CD8-positive, alpha-beta memory T cell (primary cell): ENCODE data around the gene JUP. TPM values are rescaled to one million over a fixed set of nuclear protein-coding genes. Genes with fewer than 3 reads are reported as not detected.
A peak's percentile ranks its signal among the peaks of the same experiment; 100 is the strongest.

Experiments used
- CTCF ChIA-PET: fragments of 350-600 bp; sonication (Branson Sonifier 250); formaldehyde crosslinking; loops from one replicate; lab custom pipeline; 2021; ENCODE audit warnings: antibody characterized with exemption; lab: Charles Lee
- POLR2A ChIA-PET: fragments of 350-600 bp; sonication (Branson Sonifier 250); formaldehyde crosslinking; loops from one replicate; lab custom pipeline; 2021; ENCODE audit warnings: antibody characterized with exemption; lab: Charles Lee
- DNase-seq, 5 donors: peaks; one replicate each; pipeline versions ENCODE4 v3.0.0 to v3.0.0-alpha.2; 2020 to 2022; ENCODE audit warnings: mixed read lengths in 1 of 5
- H3K27ac ChIP-seq: one replicate; pipeline ENCODE4 v1.7.0; 2013; ENCODE audit warnings: low read depth, mild to moderate bottlenecking, low read length, moderate library complexity
- H3K27me3 ChIP-seq: 2 replicates; pipeline ENCODE4 v1.7.0; 2013; ENCODE audit warnings: low read length, mild to moderate bottlenecking; ENCODE audit not compliant: insufficient read depth, poor library complexity, severe bottlenecking
- H3K36me3 ChIP-seq: 2 replicates; pipeline ENCODE4 v1.7.0; 2013; ENCODE audit warnings: mild to moderate bottlenecking, low read length, moderate library complexity; ENCODE audit not compliant: insufficient read depth
- H3K4me1 ChIP-seq: 2 replicates; pipeline ENCODE4 v1.7.0; 2013; ENCODE audit warnings: mild to moderate bottlenecking, low read length, moderate library complexity; ENCODE audit not compliant: insufficient read depth
- H3K4me3 ChIP-seq: 2 replicates; pipeline ENCODE4 v1.7.0; 2013; ENCODE audit warnings: mild to moderate bottlenecking, low read length
- H3K9me3 ChIP-seq: 2 replicates; pipeline ENCODE4 v1.7.0; 2013; ENCODE audit warnings: mild to moderate bottlenecking, low read length
- H3K27ac Mint-ChIP-seq, 8 donors: one replicate each; pipeline ENCODE4 v1.8.0; 2020 to 2021; ENCODE audit warnings: mixed read lengths in 8 of 8, mild to moderate bottlenecking in 6 of 8, inconsistent platforms in 3 of 8, moderate library complexity in 3 of 8
- H3K27me3 Mint-ChIP-seq, 2 donors: one replicate each; pipeline ENCODE4 v1.8.0; 2020 to 2021; ENCODE audit warnings: mixed read lengths in 2 of 2, mild to moderate bottlenecking in 1 of 2, moderate library complexity in 1 of 2
- H3K36me3 Mint-ChIP-seq, 3 donors: one replicate each; pipeline ENCODE4 v1.8.0; 2020 to 2021; ENCODE audit warnings: mixed read lengths in 3 of 3, inconsistent platforms in 1 of 3, mild to moderate bottlenecking in 1 of 3
- H3K4me1 Mint-ChIP-seq, 3 donors: one replicate each; pipeline ENCODE4 v1.8.0; 2020 to 2021; ENCODE audit warnings: mixed read lengths in 3 of 3, inconsistent platforms in 1 of 3, mild to moderate bottlenecking in 1 of 3
- H3K4me3 Mint-ChIP-seq, 7 donors: one replicate each; pipeline ENCODE4 v1.8.0; 2020 to 2021; ENCODE audit warnings: mixed read lengths in 7 of 7, mild to moderate bottlenecking in 6 of 7, moderate library complexity in 4 of 7, inconsistent platforms in 2 of 7
- H3K9me3 Mint-ChIP-seq, 5 donors: one replicate each; pipeline ENCODE4 v1.8.0; 2020 to 2022; ENCODE audit warnings: mixed read lengths in 5 of 5, mild to moderate bottlenecking in 3 of 5, moderate library complexity in 2 of 5, inconsistent platforms in 1 of 5
- polyA plus RNA-seq: library from polyadenylated mRNA; unstranded; fragments of 300-500 nt; fragmentation: Illumina TruSeq; gene quantifications from one replicate; pipeline ENCODE4 v1.2.3, GENCODE V29; 2021
- total RNA-seq, 2 experiments: library from RNA; stranded (reverse); gene quantifications; one replicate each; pipeline ENCODE4 v1.2.3, GENCODE V29; 2021

Gene JUP
- total and polyA plus RNA-seq, 3 experiments from 2014 or later: 0.33 to 0.35 TPM; not detected in 1

- Histone ChIP-seq H3K9me3 (no peaks in the 10 kb centered on the region), H3K27me3 (no peaks in the 10 kb centered on the region), H3K27ac (no peak overlapping the region), H3K4me3 (no peak overlapping the region), H3K4me1 (no peaks in the 10 kb centered on the region), H3K36me3 (no peaks in the 10 kb centered on the region)
- ChIA-PET CTCF (no interaction called here), POLR2A (no interaction called here)
- Mint-ChIP-seq H3K27me3 (peaks cover 2 to 10% of the 10 kb centered on the region in 2 donors), H3K36me3 (no peaks in the 10 kb centered on the region), H3K4me1 (peaks cover 0 to 4% (median 0%) of the 10 kb centered on the region in 3 donors), H3K9me3 (no peaks in the 10 kb centered on the region), H3K27ac (no peak overlapping the region), H3K4me3 (no peak overlapping the region)
- no peak for DNase-seq
Observed at GRCh38 chr17:41794540-41794975, 8.0 kb upstream of the JUP start.

GRCh38 chr17:41793784-41794539, 7.5 kb upstream of the JUP start:
- Mint-ChIP-seq H3K9me3 (no peaks in the 10 kb centered on the region), H3K4me1 (peaks cover 0 to 6% (median 0%) of the 10 kb centered on the region in 3 donors), H3K4me3 (no peak overlapping the region), H3K27ac (no peak overlapping the region), H3K27me3 (peaks cover 2 to 8% of the 10 kb centered on the region in 2 donors), H3K36me3 (no peaks in the 10 kb centered on the region)
- peak overlapping the region; percentile 67 for H3K27ac ChIP-seq
- H3K4me3 ChIP-seq: no peak overlapping the region
- no peaks in the 10 kb centered on the region for H3K27me3 ChIP-seq
- no peaks in the 10 kb centered on the region for H3K4me1 ChIP-seq
- ChIA-PET CTCF (no interaction called here), POLR2A (no interaction called here)
- H3K9me3 ChIP-seq: no peaks in the 10 kb centered on the region
- H3K36me3 ChIP-seq: no peaks in the 10 kb centered on the region
- DNase-seq: no peak

- Histone ChIP-seq H3K9me3 (no peaks in the 10 kb centered on the region), H3K4me3 (no peak overlapping the region), H3K27me3 (no peaks in the 10 kb centered on the region), H3K4me1 (no peaks in the 10 kb centered on the region), H3K36me3 (no peaks in the 10 kb centered on the region), H3K27ac (peak overlapping the region; percentile 67)
- Mint-ChIP-seq H3K27ac (no peak overlapping the region), H3K4me1 (peaks cover 0 to 12% (median 2%) of the 10 kb centered on the region in 3 donors), H3K36me3 (no peaks in the 10 kb centered on the region), H3K4me3 (no peak overlapping the region), H3K9me3 (no peaks in the 10 kb centered on the region), H3K27me3 (peaks cover 4 to 8% of the 10 kb centered on the region in 2 donors)
- DNase-seq: no peak
- ChIA-PET POLR2A (no interaction called here), CTCF (interaction anchor here (1.2 kb wide), 1 partner anchor 9 kb away, joined by 3 read pairs; no protein-coding TSS in a partner anchor)
Observed at GRCh38 chr17:41792845-41793783, 6.6 kb upstream of the JUP start.

GRCh38 chr17:41787021-41787418, 509 bp upstream of the JUP start:
- peaks cover 16% of the 10 kb centered on the region for H3K4me1 ChIP-seq
- no peak overlapping the region for H3K27ac ChIP-seq
- H3K9me3 ChIP-seq: no peaks in the 10 kb centered on the region
- ChIA-PET POLR2A (no interaction called here), CTCF (interaction anchor here (1.0 to 1.5 kb wide), 4 partner anchors 15 to 179 kb away, joined by 3 to 4 read pairs (median 3); no protein-coding TSS in a partner anchor)
- peak overlapping the region; percentile 69 to 88 (median 76) for H3K4me3 Mint-ChIP-seq
- H3K9me3 Mint-ChIP-seq: peaks cover 0 to 2% (median 0%) of the 10 kb centered on the region in 5 donors
- H3K4me1 Mint-ChIP-seq: peaks cover 9 to 39% (median 14%) of the 10 kb centered on the region in 3 donors
- H3K36me3 Mint-ChIP-seq: no peaks in the 10 kb centered on the region
- no peaks in the 10 kb centered on the region for H3K36me3 ChIP-seq
- peak overlapping the region in 2 of 8 donors; percentile 17 to 61 for H3K27ac Mint-ChIP-seq
- H3K27me3 ChIP-seq: peaks cover 15% of the 10 kb centered on the region
- H3K27me3 Mint-ChIP-seq: peaks cover 18 to 44% of the 10 kb centered on the region in 2 donors
- H3K4me3 ChIP-seq: no peak overlapping the region
- DNase-seq: no peak

GRCh38 chr17:41785859-41786226, 668 bp downstream of the JUP start:
- peaks cover 20 to 47% of the 10 kb centered on the region in 2 donors for H3K27me3 Mint-ChIP-seq
- peaks cover 9 to 39% (median 14%) of the 10 kb centered on the region in 3 donors for H3K4me1 Mint-ChIP-seq
- H3K27ac ChIP-seq: peak overlapping the region; percentile 51
- no peaks in the 10 kb centered on the region for H3K36me3 ChIP-seq
- no peak overlapping the region for H3K27ac Mint-ChIP-seq
- POLR2A ChIA-PET: no interaction called here
- no peak for DNase-seq
- H3K9me3 Mint-ChIP-seq: peaks cover 0 to 2% (median 0%) of the 10 kb centered on the region in 5 donors
- CTCF ChIA-PET: interaction anchor here (0.7 to 1.6 kb wide), 5 partner anchors 8 to 180 kb away, joined by 3 to 4 read pairs (median 4); no protein-coding TSS in a partner anchor
- no peaks in the 10 kb centered on the region for H3K36me3 Mint-ChIP-seq
- H3K4me1 ChIP-seq: peaks cover 16% of the 10 kb centered on the region
- peak overlapping the region; percentile 42 to 85 (median 63) for H3K4me3 Mint-ChIP-seq
- H3K9me3 ChIP-seq: no peaks in the 10 kb centered on the region
- peaks cover 15% of the 10 kb centered on the region for H3K27me3 ChIP-seq
- H3K4me3 ChIP-seq: peak overlapping the region; percentile 39

- peak overlapping the region; percentile 27 to 67 (median 59) for H3K4me3 Mint-ChIP-seq
- peaks cover 22 to 43% of the 10 kb centered on the region in 2 donors for H3K27me3 Mint-ChIP-seq
- Histone ChIP-seq H3K27ac (peak overlapping the region; percentile 51), H3K4me3 (peak overlapping the region; percentile 39), H3K36me3 (no peaks in the 10 kb centered on the region), H3K4me1 (peaks cover 16% of the 10 kb centered on the region), H3K27me3 (peaks cover 15% of the 10 kb centered on the region), H3K9me3 (no peaks in the 10 kb centered on the region)
- H3K4me1 Mint-ChIP-seq: peaks cover 9 to 34% (median 14%) of the 10 kb centered on the region in 3 donors
- H3K36me3 Mint-ChIP-seq: no peaks in the 10 kb centered on the region
- POLR2A ChIA-PET: no interaction called here
- CTCF ChIA-PET: interaction anchor here (0.7 to 1.6 kb wide), 4 partner anchors 11 to 181 kb away, joined by 3 to 4 read pairs (median 4); no protein-coding TSS in a partner anchor
- no peak for DNase-seq
- H3K9me3 Mint-ChIP-seq: peaks cover 0 to 2% (median 0%) of the 10 kb centered on the region in 5 donors
- no peak overlapping the region for H3K27ac Mint-ChIP-seq
Observed at GRCh38 chr17:41785091-41785858, 1.2 kb downstream of the JUP start.

DNA sequence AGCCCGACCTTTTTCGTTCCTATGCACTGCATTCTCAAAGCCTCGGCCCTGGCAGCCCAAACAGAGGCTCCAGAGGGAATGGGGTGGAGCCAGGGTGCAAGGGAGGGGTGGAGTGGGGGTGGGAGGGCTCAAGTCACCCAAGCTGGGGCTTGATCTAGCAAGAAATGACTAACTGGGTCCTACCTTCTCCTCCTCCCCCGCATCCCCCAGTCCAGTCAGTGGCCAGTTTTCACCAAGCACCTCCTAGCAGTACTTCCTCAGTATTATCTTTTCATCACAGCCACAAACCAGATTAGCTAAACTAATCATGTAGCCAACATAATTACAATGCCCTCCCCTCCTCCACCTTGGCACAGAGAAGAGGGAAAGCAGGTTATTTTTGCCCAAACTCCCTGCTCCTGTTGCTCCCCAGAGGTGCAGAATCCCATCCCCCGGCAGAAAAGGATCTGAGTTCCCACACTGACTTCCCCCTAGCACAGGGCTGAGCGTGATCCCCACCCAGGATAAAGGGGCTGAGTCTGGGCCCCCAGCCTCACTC, 2.2 kb downstream of the JUP start:
- ChIA-PET CTCF (interaction anchor here (1.6 kb wide), 1 partner anchor 27 kb away, joined by 4 read pairs; no protein-coding TSS in a partner anchor), POLR2A (interaction anchor here (0.8 kb wide), 1 partner anchor 32 kb away, joined by 15 read pairs; no protein-coding TSS in a partner anchor)
- DNase-seq: no peak
- peaks cover 22 to 43% of the 10 kb centered on the region in 2 donors for H3K27me3 Mint-ChIP-seq
- H3K4me3 Mint-ChIP-seq: peak overlapping the region in 4 of 7 donors; percentile 45 to 68 (median 58)
- H3K9me3 Mint-ChIP-seq: peaks cover 0 to 2% (median 0%) of the 10 kb centered on the region in 5 donors
- peaks cover 15% of the 10 kb centered on the region for H3K27me3 ChIP-seq
- H3K27ac Mint-ChIP-seq: no peak overlapping the region
- H3K4me1 Mint-ChIP-seq: peaks cover 9 to 34% (median 14%) of the 10 kb centered on the region in 3 donors
- H3K9me3 ChIP-seq: no peaks in the 10 kb centered on the region
- no peaks in the 10 kb centered on the region for H3K36me3 ChIP-seq
- H3K36me3 Mint-ChIP-seq: no peaks in the 10 kb centered on the region
- no peak overlapping the region for H3K4me3 ChIP-seq
- H3K4me1 ChIP-seq: peaks cover 16% of the 10 kb centered on the region
- peak overlapping the region; percentile 47 for H3K27ac ChIP-seq
